Endothelial cell of umbilical vein (primary cell): ENCODE results near the gene GFM2. TPM values are rescaled to one million over a fixed set of nuclear protein-coding genes. Genes with fewer than 3 reads are reported as not detected.

Source experiments
- Bru-seq: library from RNA; stranded (reverse); fragments of 400-500 nt; gene quantifications from one replicate; lab custom pipeline; 2021; lab: Mats Ljungman, UMichigan
- BruChase-seq, 2 experiments: library from RNA; stranded (reverse); fragments of 400-500 nt; gene quantifications; one replicate each; lab custom pipeline; 2021; lab: Mats Ljungman, UMichigan
- BruUV-seq: library from RNA; stranded (reverse); fragments of 400-500 nt; replicated peaks from 2 replicates; lab custom pipeline; 2021; lab: Mats Ljungman, UMichigan
- CTCF ChIA-PET: fragments of 300-600, 350-600 bp; sonication (Branson Sonifier 250); formaldehyde crosslinking; loops from one replicate; lab custom pipeline; 2021; ENCODE audit warnings: antibody characterized with exemption, inconsistent platforms; lab: Charles Lee
- POLR2A ChIA-PET: fragments of 300-600, 350-600 bp; sonication (Branson Sonifier 250); formaldehyde crosslinking; loops from one replicate; lab custom pipeline; 2021; ENCODE audit warnings: antibody characterized with exemption, inconsistent platforms; lab: Charles Lee
- DNase-seq: peaks from one replicate; pipeline ENCODE4 v3.0.0-alpha.2; 2011; ENCODE audit warnings: low read depth, low spot score
- FAIRE-seq: peaks from 2 replicates; lab custom pipeline; 2011; peaks lifted over from hg19 to GRCh38; lab: Jason Lieb, UNC
- H2AFZ ChIP-seq: 2 replicates; pipeline ENCODE4 v1.6.0; 2012; ENCODE audit warnings: low read depth, low read length, control low read depth, inconsistent platforms
- H3K27ac ChIP-seq: 2 replicates; pipeline ENCODE4 v1.5.1; 2011; ENCODE audit warnings: low read depth, mild to moderate bottlenecking, control low read depth, low read length, moderate library complexity; ENCODE audit not compliant: insufficient read depth
- H3K27me3 ChIP-seq, 2 experiments: 2 replicates each; pipeline versions ENCODE4 v1.6.0 to v1.6.1; 2011; ENCODE audit warnings: low read length in 2 of 2, mixed read lengths in 1 of 2; ENCODE audit not compliant: control insufficient read depth in 2 of 2, insufficient read depth in 2 of 2
- H3K36me3 ChIP-seq, 2 experiments: 2 replicates in 1 of 2; 3 replicates in 1 of 2; pipeline ENCODE4 v1.5.1; 2011; ENCODE audit warnings: low read length in 2 of 2, mild to moderate bottlenecking in 1 of 2, moderate library complexity in 1 of 2; ENCODE audit not compliant: control insufficient read depth in 2 of 2, insufficient read depth in 2 of 2; ENCODE audit errors: extremely low read depth in 1 of 2
- H3K4me1 ChIP-seq: 3 replicates; pipeline ENCODE4 v1.5.1; 2011; ENCODE audit warnings: mild to moderate bottlenecking, low read length; ENCODE audit not compliant: control insufficient read depth, insufficient read depth; ENCODE audit errors: extremely low read depth
- H3K4me2 ChIP-seq: 2 replicates; pipeline ENCODE4 v1.6.1; 2011; ENCODE audit warnings: low read length, control low read depth, mixed read lengths; ENCODE audit not compliant: insufficient read depth
- H3K4me3 ChIP-seq, 3 experiments: fragments of 200-600 bp in 1 of 3; sonication (generic), shearing (Covaris generic) in 1 of 3; replicated peaks in 1 of 3; 2 replicates each; pipeline ENCODE4 v1.5.1; 2011 to 2016; ENCODE audit warnings: control low read depth in 3 of 3, low read length in 3 of 3, mild to moderate bottlenecking in 2 of 3, inconsistent platforms in 1 of 3, low read depth in 1 of 3, moderate library complexity in 1 of 3; ENCODE audit not compliant: insufficient read depth in 1 of 3
- H3K79me2 ChIP-seq: 2 replicates; pipeline ENCODE4 v1.6.0; 2012; ENCODE audit warnings: low read length, inconsistent platforms; ENCODE audit not compliant: control insufficient read depth, insufficient read depth
- H3K9ac ChIP-seq: replicated peaks from 2 replicates; pipeline ENCODE3; 2011; ENCODE audit warnings: low read length, control low read depth; ENCODE audit not compliant: insufficient read depth; ENCODE audit errors: extremely low read depth
- H3K9me1 ChIP-seq: replicated peaks from 3 replicates; pipeline ENCODE4 v1.6.0; 2011; ENCODE audit warnings: mild to moderate bottlenecking, low read length; ENCODE audit not compliant: control insufficient read depth, insufficient read depth; ENCODE audit errors: extremely low read depth
- H3K9me3 ChIP-seq: replicated peaks from 2 replicates; pipeline ENCODE4 v1.5.1; 2012; ENCODE audit warnings: low read length, inconsistent platforms; ENCODE audit not compliant: control insufficient read depth, insufficient read depth
- H4K20me1 ChIP-seq: replicated peaks from 2 replicates; pipeline ENCODE3; 2011; ENCODE audit warnings: mild to moderate bottlenecking, low read length; ENCODE audit not compliant: control insufficient read depth, insufficient read depth; ENCODE audit errors: extremely low read depth
- CTCF ChIP-seq, 2 donors: IDR thresholded peaks; 1 replicate in 1 of 2; 2 replicates in 1 of 2; pipeline ENCODE4 v1.5.1; 2011; ENCODE audit warnings: low read length in 2 of 2, mild to moderate bottlenecking in 2 of 2, moderate library complexity in 2 of 2, control low read depth in 1 of 2, inconsistent platforms in 1 of 2, low read depth in 1 of 2; ENCODE audit not compliant: insufficient read depth in 1 of 2; ENCODE audit errors: extremely low read depth in 1 of 2
- EZH2 ChIP-seq: IDR thresholded peaks from 2 replicates; pipeline ENCODE4 v1.6.1; 2012; ENCODE audit warnings: borderline replicate concordance, low read depth, mild to moderate bottlenecking, moderate library complexity, low read length, inconsistent platforms; ENCODE audit not compliant: severe bottlenecking
- FOS ChIP-seq: IDR thresholded peaks from 2 replicates; pipeline ENCODE4 v1.6.1; 2011; ENCODE audit warnings: mild to moderate bottlenecking, low read length, moderate library complexity, borderline replicate concordance; ENCODE audit not compliant: insufficient read depth
- GATA2 ChIP-seq: IDR thresholded peaks from 2 replicates; pipeline ENCODE4 v1.7.0; 2011; ENCODE audit warnings: low read depth, mild to moderate bottlenecking, moderate library complexity, mixed read lengths, low read length; ENCODE audit not compliant: insufficient read length, insufficient read depth
- JUN ChIP-seq: IDR thresholded peaks from 2 replicates; pipeline ENCODE4 v1.6.1; 2011; ENCODE audit warnings: borderline replicate concordance, low read depth; ENCODE audit not compliant: insufficient read length, insufficient read depth
- MAX ChIP-seq: IDR thresholded peaks from 2 replicates; pipeline ENCODE4 v1.6.1; 2011; ENCODE audit not compliant: insufficient read depth, insufficient read length
- MYC ChIP-seq: IDR thresholded peaks from one replicate; pipeline ENCODE4 v1.6.1; 2011; ENCODE audit warnings: mild to moderate bottlenecking, low read depth, low read length
- POLR2A ChIP-seq: IDR thresholded peaks from 2 replicates; pipeline ENCODE4 v1.6.1; 2012; ENCODE audit warnings: low read depth, mild to moderate bottlenecking, control low read depth, low read length
- POLR2AphosphoS5 ChIP-seq: IDR thresholded peaks from 2 replicates; pipeline ENCODE4 v1.6.1; 2012; ENCODE audit warnings: low read depth, mild to moderate bottlenecking, control low read depth, low read length, moderate library complexity; ENCODE audit not compliant: insufficient read depth
- dilution Hi-C: fragments of 300-500 bp; cut with MboI; formaldehyde crosslinking; loops from one replicate; pipeline ENCODE4 v1.15.0; 2019; ENCODE audit warnings: low sequenced_read_pairs; ENCODE audit not compliant: extremely low pct_ligation_motif_present
- intact Hi-C: fragments of 100-400 bp; cut with micrococcal nuclease; formaldehyde crosslinking; loops from one replicate; pipeline ENCODE4 v1.10.0; 2022
- long read RNA-seq: library from polyadenylated mRNA; stranded (forward); transcript quantifications from one replicate; pipeline ENCODE4 v2.0.0, GENCODE V29; 2021
- polyA minus RNA-seq, 3 experiments: library from RNA; depleted of rRNA, polyadenylated mRNA; stranded (reverse); fragments of >200 nt; gene quantifications; 1 replicate in 1 of 3; 2 replicates in 2 of 3; pipeline ENCODE4 v1.2.3, GENCODE V29; 2011
- polyA plus RNA-seq, 4 experiments: library from polyadenylated mRNA; depleted of rRNA in 3 of 4; stranded (reverse) in 3 of 4; unstranded in 1 of 4; fragments of >200 nt; gene quantifications; 2 replicates each; pipeline versions ENCODE4 v1.2.1 to v1.2.3, GENCODE V29; 2011 to 2012; ENCODE audit warnings: missing spikeins in 1 of 4
- total RNA-seq: library from RNA; stranded (reverse); gene quantifications from 2 replicates; pipeline ENCODE4 v1.2.3, GENCODE V29; 2021

GFM2 gene
- 23.3 and 29.0 TPM in 2 replicates for total RNA-seq
- polyA plus RNA-seq, result 11.5 and 16.5 TPM in 2 replicates
- polyA plus RNA-seq (2011; cell fraction: cytosol; rRNA removed), result 11.6 and 13.6 TPM in 2 replicates
- 51.6 and 58.9 TPM in 2 replicates for polyA plus RNA-seq (2011; cell fraction: nucleus; rRNA removed)
- polyA plus RNA-seq (2012), result 18.9 and 24.6 TPM in 2 replicates
- polyA minus RNA-seq, result 25.5 and 29.3 TPM in 2 replicates
- 16.6 TPM for polyA minus RNA-seq (2011; cell fraction: cytosol; rRNA and poly(A)+ RNA removed)
- polyA minus RNA-seq (2011; cell fraction: nucleus; rRNA and poly(A)+ RNA removed), result 40.6 and 42.4 TPM in 2 replicates
- percentile 76 among the genes with signal in this experiment for Bru-seq, nascent RNA
- percentile 67 among the genes with signal in this experiment for BruChase-seq, experiment 1, labeled RNA remaining after a 6-hour chase
- BruChase-seq, experiment 2, labeled RNA remaining after a 2-hour chase, result percentile 76 among the genes with signal in this experiment
- long read RNA-seq, transcript GFM2-201 (21 exons, 3,249 nt), result major isoform, 59 of 89 reads
- long read RNA-seq, partial matches to known transcripts, result 10 of 89 reads
- long read RNA-seq, other reads (novel, unspliced or antisense), result 19 of 89 reads

GRCh38 chr5:74766849-74767578, at the start of gene GFM2, which contains the start of gene NSA2:
TSS of gene GFM2 (minus strand) at chr5:74767117. CDS start at chr5:74763742, 3,375 bp downstream.
TSS of gene NSA2 (plus strand) at chr5:74767249. CDS start at chr5:74767361, 112 bp downstream.
- Histone ChIP-seq H3K9ac (peak within 1 kb of the TSS; percentile 68), H2AFZ (peak within 1 kb of the TSS; percentile 99), H4K20me1 (no peaks in the 10 kb centered on the region), H3K9me1 (no peaks in the 10 kb centered on the region), H3K36me3 (peaks cover 0 to 5% of the 10 kb centered on the region in 2 experiments), H3K4me3 (peak within 1 kb of the TSS; percentile 73 to 98 (median 86)), H3K27me3 (no peaks in the 10 kb centered on the region), H3K4me1 (peaks cover 17% of the 10 kb centered on the region), H3K9me3 (no peaks in the 10 kb centered on the region), H3K27ac (peak within 1 kb of the TSS; percentile 16), H3K4me2 (peak within 1 kb of the TSS; percentile 96), H3K79me2 (peaks cover 35% of the 10 kb centered on the region)
- TF ChIP-seq POLR2A (peak; percentile 63), CTCF (IDR thresholded peaks at IDR 0.05; ENCODE audit: extremely low read depth in 1 of 2, insufficient read depth in 1 of 2, low read depth in 1 of 2, low read length in 2 of 2) (no peak), MYC (peak; percentile 70), MAX (no peak), JUN (no peak), GATA2 (no peak), FOS (peak; percentile 11), EZH2 (no peak), POLR2AphosphoS5 (peak; percentile 80)
- intact Hi-C loops (loop anchor here (1.0 to 2.0 kb wide), 3 partner anchors 152 to 1490 kb away; partner anchors contain the start of gene HMGCR), dilution Hi-C loops (no loop called here)
- no TSS peak for BruUV-seq
- ChIA-PET POLR2A (no interaction called here), CTCF (interaction anchor here (0.9 to 1.2 kb wide), 4 partner anchors 24 to 136 kb away, joined by 3 read pairs; no protein-coding TSS in a partner anchor)
- FAIRE-seq (peak; percentile 66), DNase-seq (peak; percentile 97)
